Panc1 (cell line): ENCODE measurements around the gene DRD4. TPM values are rescaled to one million over a fixed set of nuclear protein-coding genes. Genes with fewer than 3 reads are reported as not detected.

Experiments used
- ATAC-seq: fragments of 200-7000 bp; cut with Tn5 transposase; 2 replicates; pipeline ENCODE4 v1.9.1; 2020; ENCODE audit warnings: mild to moderate bottlenecking, moderate library complexity
- BruUV-seq: library from RNA; stranded (reverse); fragments of 400-500 nt; replicated peaks from 2 replicates; lab custom pipeline; 2021; lab: Mats Ljungman, UMichigan
- CTCF ChIA-PET: fragments of 300-600 bp; sonication (Branson Sonifier 250); formaldehyde crosslinking; loops from one replicate; lab custom pipeline; 2022; ENCODE audit warnings: antibody characterized with exemption; lab: Charles Lee
- POLR2A ChIA-PET: fragments of 300-600 bp; sonication (Branson Sonifier 250); formaldehyde crosslinking; loops from one replicate; lab custom pipeline; 2022; ENCODE audit warnings: antibody characterized with exemption; lab: Charles Lee
- DNase-seq: peaks from one replicate; pipeline ENCODE4 v3.0.0-alpha.2; 2010; ENCODE audit warnings: low read depth, low spot score
- H3K27ac ChIP-seq: 2 replicates; pipeline ENCODE4 v1.5.1; 2011; ENCODE audit warnings: mild to moderate bottlenecking, low read length, inconsistent platforms
- H3K27me3 ChIP-seq: fragments of 200-500 bp; sonication (Bioruptor generic); 2 replicates; pipeline ENCODE4 v1.6.0; 2014; ENCODE audit warnings: low read length, inconsistent platforms; ENCODE audit not compliant: control insufficient read depth, insufficient read depth
- H3K36me3 ChIP-seq: fragments of 200-500 bp; sonication (Bioruptor generic); 2 replicates; pipeline ENCODE4 v1.5.1; 2014; ENCODE audit warnings: inconsistent platforms, mild to moderate bottlenecking, low read length, moderate library complexity; ENCODE audit not compliant: control insufficient read depth, insufficient read depth
- H3K4me1 ChIP-seq: 2 replicates; pipeline ENCODE4 v1.5.1; 2011; ENCODE audit warnings: inconsistent platforms, mild to moderate bottlenecking, low read length, moderate library complexity; ENCODE audit not compliant: control insufficient read depth, insufficient read depth
- H3K4me3 ChIP-seq, 2 experiments: 2 replicates each; pipeline ENCODE4 v1.5.1; 2011 to 2012; ENCODE audit warnings: low read depth in 2 of 2, low read length in 2 of 2, mild to moderate bottlenecking in 2 of 2, inconsistent platforms in 1 of 2, moderate library complexity in 1 of 2
- H3K9me3 ChIP-seq: fragments of 200-500 bp; sonication (Bioruptor generic); 2 replicates; pipeline ENCODE4 v1.5.1; 2014; ENCODE audit warnings: low read depth, mild to moderate bottlenecking, inconsistent platforms, low read length, moderate library complexity; ENCODE audit not compliant: control insufficient read depth, insufficient read depth
- POLR2AphosphoS5 ChIP-seq: IDR thresholded peaks from 2 replicates; pipeline ENCODE4 v1.6.1; 2012; ENCODE audit warnings: mild to moderate bottlenecking, low read depth, low read length, moderate library complexity
- REST ChIP-seq, 2 experiments: IDR thresholded peaks; 2 replicates each; pipeline ENCODE4 v1.6.1; 2011 to 2012; ENCODE audit warnings: low read depth in 2 of 2, control low read depth in 1 of 2, low read length in 1 of 2, mild to moderate bottlenecking in 1 of 2, moderate library complexity in 1 of 2; ENCODE audit not compliant: insufficient read depth in 1 of 2
- SIN3A ChIP-seq: IDR thresholded peaks from 2 replicates; pipeline ENCODE4 v1.6.1; 2012; ENCODE audit warnings: low read depth, mild to moderate bottlenecking, low read length, moderate library complexity, borderline replicate concordance; ENCODE audit not compliant: insufficient read depth
- TCF7L2 ChIP-seq: IDR thresholded peaks from 2 replicates; pipeline ENCODE4 v1.6.1; 2011; ENCODE audit warnings: mild to moderate bottlenecking, low read depth, low read length, inconsistent platforms
- in situ Hi-C: cut with HindIII; loops from 2 replicates; pipeline ENCODE4 v1.10.0; 2016; ENCODE audit warnings: low sequenced_read_pairs, low pct_unique_long_range_greater_than_20kb
- intact Hi-C: fragments of 100-400 bp; cut with micrococcal nuclease; formaldehyde crosslinking; loops from one replicate; pipeline ENCODE4 v1.10.0; 2022; ENCODE audit not compliant: unreplicated experiment
- total RNA-seq: library from RNA; stranded (reverse); gene quantifications from one replicate; pipeline ENCODE4 v1.2.1, GENCODE V29; 2021; ENCODE audit not compliant: unreplicated experiment
- TF ChIP-seq, protein P1 (sequence below): fragments of 450-650 bp; IDR thresholded peaks from 2 replicates; pipeline ENCODE4 v1.5.1; 2017; ENCODE audit warnings: mild to moderate bottlenecking

DRD4 gene
- total RNA-seq, 1 experiment from 2014 or later: 0.95 TPM

DNA sequence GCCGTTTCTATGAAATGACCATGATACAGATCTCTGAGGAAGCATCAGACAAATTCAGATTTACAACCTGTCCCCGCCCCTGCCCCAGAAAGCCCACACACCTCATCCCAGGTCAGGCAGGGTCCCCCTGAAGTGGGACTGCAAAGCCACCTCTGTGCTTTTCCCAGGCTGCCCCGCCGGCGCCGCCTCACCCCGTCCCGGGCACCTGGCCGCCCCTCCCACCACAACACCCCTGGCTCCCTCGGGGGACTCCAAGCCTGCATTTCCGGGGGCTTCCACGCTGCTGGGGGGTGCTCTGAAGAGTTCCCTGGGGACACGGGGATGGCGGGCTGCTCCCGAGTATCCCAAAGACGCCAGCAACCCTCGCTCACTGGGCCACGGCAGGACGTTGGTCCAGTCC, 23.2 kb downstream of the DRD4 start:
- Histone ChIP-seq H3K36me3 (no peaks in the 10 kb centered on the region; the same call in 1 of the 2 replicates), H3K9me3 (no peaks in the 10 kb centered on the region), H3K4me1 (no peaks in the 10 kb centered on the region), H3K27ac (no peak overlapping the region), H3K27me3 (no peaks in the 10 kb centered on the region), H3K4me3 (no peak overlapping the region)
- DNase-seq (no peak), ATAC-seq (no peak)
- ChIA-PET POLR2A (interaction anchor here (0.5 kb wide), 1 partner anchor 154 kb away, joined by 3 read pairs; no protein-coding TSS in a partner anchor), CTCF (no interaction called here)
- intact Hi-C loops: loop anchor here (5.0 kb wide), 1 partner anchor 62 kb away; no protein-coding TSS in a partner anchor
- no TSS peak for BruUV-seq
- TF ChIP-seq POLR2AphosphoS5 (no peak), TCF7L2 (no peak), SIN3A (no peak), REST (IDR thresholded peaks at IDR 0.05; ENCODE audit: insufficient read depth in 1 of 2, low read depth in 2 of 2, low read length in 1 of 2) (no peak)
- TF ChIP-seq, protein P1, sequence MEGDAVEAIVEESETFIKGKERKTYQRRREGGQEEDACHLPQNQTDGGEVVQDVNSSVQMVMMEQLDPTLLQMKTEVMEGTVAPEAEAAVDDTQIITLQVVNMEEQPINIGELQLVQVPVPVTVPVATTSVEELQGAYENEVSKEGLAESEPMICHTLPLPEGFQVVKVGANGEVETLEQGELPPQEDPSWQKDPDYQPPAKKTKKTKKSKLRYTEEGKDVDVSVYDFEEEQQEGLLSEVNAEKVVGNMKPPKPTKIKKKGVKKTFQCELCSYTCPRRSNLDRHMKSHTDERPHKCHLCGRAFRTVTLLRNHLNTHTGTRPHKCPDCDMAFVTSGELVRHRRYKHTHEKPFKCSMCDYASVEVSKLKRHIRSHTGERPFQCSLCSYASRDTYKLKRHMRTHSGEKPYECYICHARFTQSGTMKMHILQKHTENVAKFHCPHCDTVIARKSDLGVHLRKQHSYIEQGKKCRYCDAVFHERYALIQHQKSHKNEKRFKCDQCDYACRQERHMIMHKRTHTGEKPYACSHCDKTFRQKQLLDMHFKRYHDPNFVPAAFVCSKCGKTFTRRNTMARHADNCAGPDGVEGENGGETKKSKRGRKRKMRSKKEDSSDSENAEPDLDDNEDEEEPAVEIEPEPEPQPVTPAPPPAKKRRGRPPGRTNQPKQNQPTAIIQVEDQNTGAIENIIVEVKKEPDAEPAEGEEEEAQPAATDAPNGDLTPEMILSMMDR: no peak
- in situ Hi-C loops: no loop called here

- Histone ChIP-seq H3K27ac (no peak overlapping the region), H3K4me3 (no peak overlapping the region), H3K4me1 (no peaks in the 10 kb centered on the region), H3K9me3 (no peaks in the 10 kb centered on the region), H3K36me3 (no peaks in the 10 kb centered on the region; the same call in 1 of the 2 replicates), H3K27me3 (no peaks in the 10 kb centered on the region)
- in situ Hi-C loops: no loop called here
- ChIA-PET POLR2A (interaction anchor here (0.5 kb wide), 1 partner anchor 154 kb away, joined by 3 read pairs; no protein-coding TSS in a partner anchor), CTCF (interaction anchor here (0.7 kb wide), 1 partner anchor 27 kb away, joined by 3 read pairs; no protein-coding TSS in a partner anchor)
- intact Hi-C loops: loop anchor here (5.0 kb wide), 1 partner anchor 61 kb away; no protein-coding TSS in a partner anchor
- no peak for DNase-seq
- no TSS peak for BruUV-seq
- TF ChIP-seq REST (IDR thresholded peaks at IDR 0.05; ENCODE audit: insufficient read depth in 1 of 2, low read depth in 2 of 2, low read length in 1 of 2) (no peak), TCF7L2 (no peak), SIN3A (no peak), POLR2AphosphoS5 (no peak)
- TF ChIP-seq, protein P1: no peak
- no peak for ATAC-seq
Observed at GRCh38 chr11:660681-661444, 23.8 kb downstream of the DRD4 start.
